ENCODE data around the gene CCDC18. TPM values are rescaled to one million over a fixed set of nuclear protein-coding genes. Genes with fewer than 3 reads are reported as not detected.

Gene CCDC18
- total RNA-seq, 4 donors from 2014 or later = 1.5 to 5.1 (median 2.8) TPM

GRCh38 chr1:93137604-93138292, 42.8 kb upstream of the CCDC18 start:
- Histone ChIP-seq H3K36me3 (peaks cover 0 to 34% (median 12%) of the 10 kb centered on the region in 4 donors), H3K27me3 (no peaks in the 10 kb centered on the region), H3K9me3 (no peaks in the 10 kb centered on the region), H3K27ac (peak overlapping the region in 3 of 4 donors; percentile 26 to 30 (median 28)), H3K4me3 (no peak overlapping the region), H3K4me1 (peaks cover 3 to 22% (median 4%) of the 10 kb centered on the region in 4 donors)
- intact Hi-C loops (cut with DNase I; ENCODE audit: low total_unique reads) = no loop called here
- WGBS, 2 donors (ENCODE audit: low coverage in 1 of 2) = 27 to 37% methylated on average over 3 of the region's 3 CpGs
- in situ Hi-C loops (cut with MboI; ENCODE audit: low pct_ligation_motif_present in 1 of 4, low pct_unique_long_range_greater_than_20kb in 1 of 4, low sequenced_read_pairs in 3 of 4) = no loop called here
- DNase-seq = no peak
- TF ChIP-seq POLR2A (IDR thresholded peaks at IDR 0.05) (no peak), EP300 (IDR thresholded peaks at IDR 0.05; ENCODE audit: low read depth) (no peak), POLR2AphosphoS5 (IDR thresholded peaks at IDR 0.05) (no peak), CTCF (IDR thresholded peaks at IDR 0.05) (no peak)

- no peaks in the 10 kb centered on the region for H3K9me3 ChIP-seq
- intact Hi-C loops (cut with DNase I; ENCODE audit: low total_unique reads) (no loop called here), in situ Hi-C loops (cut with MboI; ENCODE audit: low pct_ligation_motif_present in 1 of 4, low pct_unique_long_range_greater_than_20kb in 1 of 4, low sequenced_read_pairs in 3 of 4) (no loop called here)
- TF ChIP-seq CTCF (IDR thresholded peaks at IDR 0.05) (no peak), POLR2A (IDR thresholded peaks at IDR 0.05) (no peak), EP300 (IDR thresholded peaks at IDR 0.05; ENCODE audit: low read depth) (no peak), POLR2AphosphoS5 (IDR thresholded peaks at IDR 0.05) (no peak)
- 87 to 100% methylated on average over 1 of the region's 1 CpG for WGBS, 2 donors (ENCODE audit: low coverage in 1 of 2)
- H3K4me1 ChIP-seq = peaks cover 3 to 13% (median 4%) of the 10 kb centered on the region in 4 donors
- H3K27me3 ChIP-seq = no peaks in the 10 kb centered on the region
- H3K27ac ChIP-seq = no peak overlapping the region
- DNase-seq = no peak
- no peak overlapping the region for H3K4me3 ChIP-seq
- peaks cover 0 to 20% (median 4%) of the 10 kb centered on the region in 4 donors for H3K36me3 ChIP-seq
Measured at GRCh38 chr1:93140106-93140505, 40.4 kb upstream of the CCDC18 start.

- WGBS, 2 donors (ENCODE audit: low coverage in 1 of 2) = 97 to 98% methylated on average over 2 of the region's 2 CpGs
- in situ Hi-C loops (cut with MboI; ENCODE audit: low pct_ligation_motif_present in 1 of 4, low pct_unique_long_range_greater_than_20kb in 1 of 4, low sequenced_read_pairs in 3 of 4) (no loop called here), intact Hi-C loops (cut with DNase I; ENCODE audit: low total_unique reads) (no loop called here)
- Histone ChIP-seq H3K4me1 (peaks cover 2 to 10% (median 3%) of the 10 kb centered on the region in 4 donors), H3K4me3 (no peak overlapping the region), H3K27me3 (no peaks in the 10 kb centered on the region), H3K27ac (no peak overlapping the region), H3K9me3 (no peaks in the 10 kb centered on the region), H3K36me3 (peaks cover 0 to 9% (median 0%) of the 10 kb centered on the region in 4 donors)
- TF ChIP-seq CTCF (IDR thresholded peaks at IDR 0.05) (no peak), EP300 (IDR thresholded peaks at IDR 0.05; ENCODE audit: low read depth) (no peak), POLR2A (IDR thresholded peaks at IDR 0.05) (no peak), POLR2AphosphoS5 (IDR thresholded peaks at IDR 0.05) (no peak)
- no peak for DNase-seq
Measured at GRCh38 chr1:93142161-93142560, 38.4 kb upstream of the CCDC18 start.

- no peak overlapping the region for H3K27ac ChIP-seq
- 78 to 85% methylated on average over 1 of the region's 1 CpG for WGBS, 2 donors (ENCODE audit: low coverage in 1 of 2)
- H3K27me3 ChIP-seq = no peaks in the 10 kb centered on the region
- H3K4me1 ChIP-seq = peaks cover 0 to 5% (median 1%) of the 10 kb centered on the region in 4 donors
- TF ChIP-seq EP300 (IDR thresholded peaks at IDR 0.05; ENCODE audit: low read depth) (no peak), CTCF (IDR thresholded peaks at IDR 0.05) (no peak), POLR2A (IDR thresholded peaks at IDR 0.05) (no peak)
- no peak for DNase-seq
- no peak overlapping the region for H3K4me3 ChIP-seq
- in situ Hi-C loops (cut with MboI; ENCODE audit: low pct_ligation_motif_present in 1 of 4, low pct_unique_long_range_greater_than_20kb in 1 of 4, low sequenced_read_pairs in 3 of 4) (no loop called here), intact Hi-C loops (cut with DNase I; ENCODE audit: low total_unique reads) (no loop called here)
- H3K36me3 ChIP-seq = peaks cover 0 to 9% (median 0%) of the 10 kb centered on the region in 4 donors
- no peaks in the 10 kb centered on the region for H3K9me3 ChIP-seq
Measured at GRCh38 chr1:93143136-93143535, 37.4 kb upstream of the CCDC18 start.
